CD4-positive, alpha-beta T cell treated with Interleukin-12 subunit alpha and Interleukin-12 subunit beta, for 1 hour (primary cell): ENCODE measurements around the gene TRMT6.

Experiments
- DNase-seq: peaks from one replicate; pipeline ENCODE4 v3.0.0-alpha.2; 2020

TRMT6 gene

GRCh38 chr20:5895626-5896025 is 54.7 kb downstream of the TRMT6 start:
- DNase-seq = no peak

GRCh38 chr20:5893621-5894020 is 56.7 kb downstream of the TRMT6 start:
- DNase-seq = no peak

GRCh38 chr20:5893052-5893451 is 57.3 kb downstream of the TRMT6 start:
- DNase-seq = no peak

GRCh38 chr20:5890773-5891441 is 59.4 kb downstream of the TRMT6 start:
- DNase-seq = no peak

GRCh38 chr20:5888041-5888440 is 62.3 kb downstream of the TRMT6 start:
- no peak for DNase-seq

GRCh38 chr20:5887386-5887785 is 62.9 kb downstream of the TRMT6 start:
- no peak for DNase-seq
